Measurements from ENCODE around the gene STIM1.
"Not testable (repeated sequence)": the region's sequence is repeated elsewhere in the genome, so short reads cannot be mapped to it uniquely, and the experiment has no call there.

The STIM1 gene

GRCh38 chr11:3885855-3886254 is 30.4 kb downstream of the STIM1 start:
- DNase-seq (ENCODE audit: low spot score), result no peak

GRCh38 chr11:3886985-3887384 is 31.5 kb downstream of the STIM1 start:
- DNase-seq (ENCODE audit: low spot score), result no peak

DNA sequence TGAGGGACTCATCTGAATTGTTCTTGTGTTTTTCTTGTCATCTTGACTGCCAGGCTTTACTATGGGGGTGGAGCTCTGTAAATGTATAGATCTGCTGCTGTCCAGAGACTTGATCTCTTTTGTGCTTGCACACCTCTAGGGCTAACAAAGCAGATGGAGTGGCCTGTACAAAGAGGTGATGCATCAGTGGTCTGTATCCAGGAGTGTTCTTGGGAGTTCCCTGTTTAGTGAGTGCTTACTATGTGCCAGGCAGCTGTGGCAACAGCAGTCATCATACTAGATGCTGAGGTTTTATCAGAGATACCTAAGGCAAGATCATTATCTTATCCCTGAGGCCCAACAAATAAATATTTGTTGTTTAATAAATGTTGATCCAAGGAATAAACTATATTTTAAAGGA is 33.4 kb downstream of the STIM1 start:
- DNase-seq (ENCODE audit: low spot score), result no peak

DNA sequence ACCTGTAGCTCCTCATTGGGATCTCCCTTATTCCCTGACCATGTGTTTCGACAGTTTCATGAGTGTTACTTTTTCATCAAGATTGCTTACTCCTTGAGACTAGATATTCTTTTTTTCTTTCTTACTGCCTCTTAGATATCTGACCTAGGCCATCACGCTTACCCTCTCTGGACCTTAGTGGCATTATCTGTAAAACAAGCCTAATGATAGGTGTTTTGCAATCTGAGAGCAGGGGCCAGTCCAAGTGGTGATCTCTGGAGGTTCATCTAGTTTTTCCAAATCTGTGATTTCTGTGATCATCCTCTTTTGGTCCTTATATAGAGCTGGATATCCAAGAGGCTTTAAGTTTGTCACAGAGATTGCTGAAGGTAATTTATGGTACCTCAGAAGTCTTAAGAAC is 34.5 kb downstream of the STIM1 start:
- DNase-seq (ENCODE audit: low spot score), result no peak

- DNase-seq (ENCODE audit: low spot score), result no peak
These were observed 35.3 kb downstream of the STIM1 start for GRCh38 chr11:3890806-3891205.

- no peak for DNase-seq (ENCODE audit: low spot score)
These were observed 36.3 kb downstream of the STIM1 start for GRCh38 chr11:3891751-3892150.

- no peak for DNase-seq (ENCODE audit: low spot score)
These were observed 36.7 kb downstream of the STIM1 start for GRCh38 chr11:3892156-3892555.

- DNase-seq (ENCODE audit: low spot score), result no peak
These were observed 37.8 kb downstream of the STIM1 start for GRCh38 chr11:3893311-3893710.

GRCh38 chr11:3894128-3894731 is 38.8 kb downstream of the STIM1 start:
- no peak for DNase-seq (ENCODE audit: low spot score)

- DNase-seq (ENCODE audit: low spot score), result no peak
These were observed 41.2 kb downstream of the STIM1 start for GRCh38 chr11:3896644-3897043.

DNA sequence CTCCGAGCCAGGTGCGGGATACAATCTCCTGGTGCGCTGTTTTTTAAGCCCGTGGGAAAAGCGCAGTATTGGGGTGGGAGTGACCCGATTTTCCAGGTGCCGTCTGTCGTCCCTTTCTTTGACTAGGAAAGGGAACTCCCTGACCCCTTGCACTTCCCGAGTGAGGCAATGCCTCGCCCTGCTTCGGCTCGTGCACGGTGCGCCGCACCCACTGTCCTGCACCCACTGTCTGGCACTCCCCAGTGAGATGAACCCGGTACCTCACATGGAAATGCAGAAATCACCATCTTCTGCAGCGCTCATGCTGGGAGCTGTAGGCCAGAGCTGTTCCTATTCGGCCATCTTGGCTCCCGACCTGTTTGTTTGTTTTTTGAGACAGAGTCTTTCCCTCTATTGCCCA is 44.8 kb downstream of the STIM1 start:
- not testable (repeated sequence) for DNase-seq (ENCODE audit: low spot score)

DNA sequence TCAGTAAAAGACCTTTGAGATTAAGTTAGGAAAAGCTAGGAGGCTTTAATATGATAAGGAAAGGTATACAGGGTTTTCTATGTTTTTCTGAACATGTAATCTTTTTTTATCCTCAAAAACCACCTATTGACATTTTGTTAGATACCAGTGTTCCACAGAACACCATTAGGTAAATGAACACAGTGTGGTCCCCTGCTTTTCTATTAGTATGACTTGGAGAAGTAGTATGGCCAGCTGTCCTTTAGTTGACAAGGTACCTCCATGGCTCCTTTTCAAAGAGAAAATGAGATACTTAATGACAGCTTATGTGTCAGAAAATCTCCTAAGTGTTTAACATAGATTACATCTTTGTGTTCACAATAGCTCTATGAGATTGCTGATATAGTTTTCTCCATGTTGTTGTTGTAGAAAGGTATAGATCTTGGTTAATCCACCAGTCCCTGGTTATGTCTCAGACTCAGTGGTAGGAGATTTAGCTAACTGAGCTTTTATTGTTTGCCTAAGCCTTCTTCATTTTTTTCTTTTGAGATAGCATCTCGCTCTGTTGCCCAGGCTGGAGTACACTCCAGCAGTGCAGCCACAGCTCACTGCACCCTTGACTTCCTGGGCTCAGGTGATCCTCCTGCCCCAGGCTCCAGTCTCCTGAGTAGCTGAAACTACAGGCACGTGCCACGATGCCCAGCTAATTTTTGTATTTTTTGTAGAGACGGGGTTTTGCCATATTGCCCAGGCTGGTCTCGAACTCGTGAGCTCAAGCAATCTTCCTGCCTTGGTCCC is 46.0 kb downstream of the STIM1 start:
- DNase-seq (ENCODE audit: low spot score), result no peak

DNA sequence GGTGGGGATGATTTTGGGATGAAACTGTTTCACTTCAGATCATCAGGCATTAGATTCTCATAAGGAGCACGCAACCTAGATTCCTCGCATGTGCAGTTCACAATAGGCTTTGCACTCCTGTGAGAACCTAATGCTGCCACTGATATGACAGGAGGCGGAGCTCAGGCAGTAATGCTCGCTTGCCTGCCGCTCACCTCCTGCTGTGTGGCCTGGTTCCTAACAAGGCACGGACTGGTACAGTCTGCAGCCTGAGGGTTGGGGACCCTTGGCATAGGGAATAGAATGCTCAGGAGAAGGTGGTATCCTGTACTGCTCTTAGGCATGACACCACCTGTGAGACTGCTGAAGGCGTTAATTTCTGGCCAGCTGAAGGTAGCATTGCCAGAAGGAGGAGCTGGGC is 47.0 kb downstream of the STIM1 start:
- DNase-seq (ENCODE audit: low spot score), result no peak

- DNase-seq (ENCODE audit: low spot score), result no peak
These were observed 47.9 kb downstream of the STIM1 start for GRCh38 chr11:3903207-3903896.

DNA sequence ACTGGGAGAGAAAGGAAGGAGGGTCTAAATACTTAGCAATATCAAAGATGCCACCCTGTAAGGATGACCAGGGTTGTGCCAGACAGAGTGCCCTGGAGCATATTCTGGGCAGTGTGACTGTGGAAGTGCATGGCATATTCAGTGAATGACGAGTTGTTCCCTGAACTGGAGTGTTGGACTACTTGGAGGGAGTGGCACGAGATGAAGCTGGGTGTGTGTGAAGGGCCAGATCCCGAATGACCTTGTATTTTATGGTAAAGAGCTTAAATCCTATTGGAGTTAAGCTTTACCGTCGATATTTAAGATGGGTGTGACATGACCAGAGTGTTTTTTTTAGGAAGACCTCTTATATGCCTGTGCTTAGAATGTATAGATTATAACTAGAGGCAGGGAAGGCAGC is 48.8 kb downstream of the STIM1 start:
- no peak for DNase-seq (ENCODE audit: low spot score)

DNA sequence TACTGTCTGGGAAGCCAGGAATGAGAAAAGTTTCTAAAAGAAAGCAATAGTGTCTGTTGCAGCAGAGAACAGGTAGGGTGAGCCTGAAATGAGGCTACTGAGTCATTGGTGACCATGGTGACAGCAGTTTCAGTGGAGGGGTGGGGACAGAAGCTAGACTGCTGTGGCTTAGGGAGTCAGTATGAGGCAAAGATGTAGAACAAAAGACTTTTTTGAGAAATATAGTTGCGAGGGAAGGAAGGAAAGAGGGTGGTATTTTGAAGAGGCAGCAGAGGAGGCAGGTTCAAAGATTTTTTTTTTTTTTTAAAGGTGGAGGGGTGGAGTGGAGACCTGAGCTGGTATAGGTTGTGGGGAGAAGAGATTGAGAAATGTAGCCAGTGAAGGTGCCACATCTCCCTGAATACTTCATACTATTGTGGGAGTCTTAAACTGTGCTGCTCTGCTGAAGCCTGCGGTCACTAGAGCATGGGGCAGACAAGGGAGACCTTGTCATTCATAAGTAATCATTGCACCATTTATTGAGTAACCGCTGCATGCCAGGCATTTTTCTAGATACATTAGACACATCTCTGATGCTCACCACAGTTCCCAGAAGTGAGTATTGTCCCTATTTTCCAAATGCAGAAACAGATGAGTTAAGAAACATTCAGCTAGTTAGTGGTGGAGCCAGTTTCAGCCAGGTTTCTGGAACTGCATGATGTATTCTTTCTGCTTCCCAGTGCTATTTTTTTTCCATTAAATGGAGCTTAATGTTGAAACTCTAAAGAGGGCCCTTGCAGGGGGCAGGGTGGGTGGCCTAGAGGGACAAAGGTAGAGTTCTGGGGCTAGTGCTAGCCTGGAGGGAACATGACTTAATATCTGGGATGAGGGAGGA is 49.9 kb downstream of the STIM1 start:
- DNase-seq (ENCODE audit: low spot score), result peak; percentile 65

GRCh38 chr11:3906166-3906565 is 50.7 kb downstream of the STIM1 start:
- DNase-seq (ENCODE audit: low spot score), result no peak

GRCh38 chr11:3907590-3907989 is 52.1 kb downstream of the STIM1 start:
- no peak for DNase-seq (ENCODE audit: low spot score)

DNA sequence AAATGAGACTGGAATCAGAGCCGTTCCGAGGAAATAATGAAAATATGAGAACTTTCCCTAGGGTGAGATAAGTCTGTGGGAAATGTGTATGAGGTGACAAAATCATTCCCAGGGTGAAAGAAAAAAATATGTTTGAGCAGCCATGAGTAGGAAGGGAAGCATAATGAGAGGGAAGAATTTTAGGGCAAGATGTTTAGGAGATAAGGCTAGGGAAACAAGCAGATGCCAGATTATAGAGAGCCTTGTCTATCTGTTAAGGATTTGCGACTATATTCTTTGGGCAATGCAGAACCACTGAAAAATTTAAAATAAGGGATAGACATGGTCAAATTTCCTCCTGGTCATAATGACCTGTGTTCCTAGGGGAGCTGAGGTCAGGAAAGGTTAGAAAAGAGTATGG is 54.4 kb downstream of the STIM1 start:
- DNase-seq (ENCODE audit: low spot score), result no peak

GRCh38 chr11:3911908-3912505 is 56.5 kb downstream of the STIM1 start:
- DNase-seq (ENCODE audit: low spot score), result no peak

DNA sequence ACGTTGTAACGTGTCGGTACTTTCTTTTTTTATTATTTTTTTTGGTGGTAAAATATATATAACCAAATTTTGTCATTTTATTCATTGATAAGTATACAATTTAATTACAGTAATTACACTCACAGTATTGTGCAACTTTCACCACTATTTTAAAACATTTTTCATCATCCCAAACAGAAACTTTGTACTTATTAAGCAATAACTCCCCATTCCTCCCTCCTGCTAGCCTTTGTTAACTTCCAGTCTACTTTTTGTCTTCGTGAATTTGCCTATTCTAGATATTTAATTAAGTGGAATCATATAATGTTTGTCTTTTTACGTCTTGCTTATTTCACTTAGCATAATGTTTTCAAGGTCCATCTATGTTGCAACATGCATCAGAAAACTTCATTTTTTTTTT is 58.5 kb downstream of the STIM1 start:
- no peak for DNase-seq (ENCODE audit: low spot score)

- DNase-seq (ENCODE audit: low spot score), result no peak
These were observed 59.3 kb downstream of the STIM1 start for GRCh38 chr11:3914805-3915204.
